22Rv1 (cell line): ENCODE data around the gene TCF7L2.

Source experiments
- CTCF ChIP-seq: fragments of 450-650 bp; IDR thresholded peaks from 2 replicates; pipeline ENCODE4 v1.5.1; 2017; ENCODE audit warnings: mild to moderate bottlenecking
- ZFX ChIP-seq: fragments of 450-650 bp; IDR thresholded peaks from 2 replicates; pipeline ENCODE4 v1.6.1; 2017; ENCODE audit warnings: antibody characterized with exemption, borderline replicate concordance

GRCh38 chr10:112958275-112958995, 8.4 kb downstream of the TCF7L2 start:
- TF ChIP-seq CTCF (no peak), ZFX (no peak)
